MM.1S (cell line): ENCODE results near the gene DENND1A.

Experiments used
- CTCF ChIP-seq: fragments of 300-600 bp; sonication (generic); IDR thresholded peaks from 2 replicates; pipeline ENCODE4 v1.5.1; 2016; ENCODE audit warnings: antibody characterized with exemption, low read length, mixed read lengths
- EZH2 ChIP-seq: fragments of 300-600 bp; sonication (generic); optimal IDR thresholded peaks from 2 replicates; pipeline ENCODE3; 2017; ENCODE audit warnings: low read depth, mild to moderate bottlenecking, antibody characterized with exemption, low read length, mixed read lengths

GRCh38 chr9:123359106-123359505 lies 570.8 kb downstream of the DENND1A start:
- TF ChIP-seq CTCF (no peak), EZH2 (no peak)
